Mesenchymal stem cell (in vitro differentiated cells and primary cell): Measurements from ENCODE around the gene TPRKB.
"Not testable (repeated sequence)": the region's sequence is repeated elsewhere in the genome, so short reads cannot be mapped to it uniquely, and the experiment has no call there.

Source experiments
- DNase-seq: peaks from one replicate; pipeline ENCODE4 v3.0.0-alpha.2; 2013
- H2AFZ ChIP-seq: one replicate; pipeline ENCODE4 v1.6.1; 2013; ENCODE audit warnings: low read depth, mild to moderate bottlenecking, control low read depth, inconsistent platforms, low read length, moderate library complexity
- H2AK5ac ChIP-seq: 2 replicates; pipeline ENCODE4 v1.6.1; 2013; ENCODE audit warnings: low read length, moderate library complexity, mild to moderate bottlenecking, inconsistent platforms; ENCODE audit not compliant: severe bottlenecking
- H2BK120ac ChIP-seq: one replicate; pipeline ENCODE4 v1.6.1; 2013; ENCODE audit warnings: low read depth, mild to moderate bottlenecking, inconsistent platforms, low read length, moderate library complexity
- H2BK12ac ChIP-seq, 2 experiments: one replicate each; pipeline ENCODE4 v1.6.1; 2013; ENCODE audit warnings: inconsistent platforms in 2 of 2, low read length in 2 of 2, mild to moderate bottlenecking in 2 of 2, moderate library complexity in 2 of 2, control low read depth in 1 of 2
- H2BK15ac ChIP-seq: one replicate; pipeline ENCODE4 v1.6.1; 2013; ENCODE audit warnings: mild to moderate bottlenecking, low read depth, inconsistent platforms; ENCODE audit not compliant: poor library complexity, severe bottlenecking
- H2BK5ac ChIP-seq: 2 replicates; pipeline ENCODE4 v1.6.1; 2013; ENCODE audit warnings: low read depth, mild to moderate bottlenecking, low read length, control low read depth, inconsistent platforms; ENCODE audit not compliant: poor library complexity, severe bottlenecking
- H3K14ac ChIP-seq, 2 experiments: one replicate each; pipeline ENCODE4 v1.6.1; 2013; ENCODE audit warnings: inconsistent platforms in 2 of 2, low read length in 2 of 2, control low read depth in 1 of 2, mild to moderate bottlenecking in 1 of 2, moderate library complexity in 1 of 2
- H3K18ac ChIP-seq, 2 experiments: one replicate each; pipeline ENCODE4 v1.6.1; 2013; ENCODE audit warnings: inconsistent platforms in 2 of 2, low read length in 2 of 2, control low read depth in 1 of 2, low read depth in 1 of 2, mild to moderate bottlenecking in 1 of 2
- H3K23ac ChIP-seq, 2 experiments: one replicate each; pipeline ENCODE4 v1.6.1; 2013; ENCODE audit warnings: inconsistent platforms in 2 of 2, low read length in 2 of 2, mild to moderate bottlenecking in 2 of 2, moderate library complexity in 2 of 2, control low read depth in 1 of 2
- H3K27ac ChIP-seq: 2 replicates; pipeline ENCODE4 v1.5.1; 2013; ENCODE audit warnings: mild to moderate bottlenecking, moderate library complexity, low read length, control low read depth, inconsistent platforms; ENCODE audit not compliant: poor library complexity, severe bottlenecking
- H3K27me3 ChIP-seq, 2 experiments: 2 replicates each; pipeline versions ENCODE4 v1.6.1 to v1.7.0; 2013; ENCODE audit warnings: low read length in 2 of 2, mild to moderate bottlenecking in 2 of 2, moderate library complexity in 2 of 2, control low read depth in 1 of 2, inconsistent platforms in 1 of 2; ENCODE audit not compliant: control insufficient read depth in 1 of 2, insufficient read depth in 1 of 2
- H3K36me3 ChIP-seq, 2 experiments: 2 replicates each; pipeline versions ENCODE4 v1.6.1 to v1.7.0; 2013; ENCODE audit warnings: low read length in 2 of 2, control low read depth in 1 of 2, inconsistent platforms in 1 of 2, low read depth in 1 of 2, mild to moderate bottlenecking in 1 of 2; ENCODE audit not compliant: insufficient read depth in 2 of 2, control insufficient read depth in 1 of 2
- H3K4ac ChIP-seq, 2 experiments: one replicate each; pipeline ENCODE4 v1.6.1; 2013; ENCODE audit warnings: inconsistent platforms in 2 of 2, low read length in 2 of 2, mild to moderate bottlenecking in 2 of 2, moderate library complexity in 2 of 2, control low read depth in 1 of 2, low read depth in 1 of 2
- H3K4me1 ChIP-seq: 2 replicates; pipeline ENCODE4 v1.6.1; 2013; ENCODE audit warnings: low read depth, low read length, control low read depth; ENCODE audit not compliant: control insufficient read depth, insufficient read depth
- H3K4me2 ChIP-seq: 2 replicates; pipeline ENCODE4 v1.6.1; 2013; ENCODE audit warnings: low read length, mild to moderate bottlenecking, inconsistent platforms; ENCODE audit not compliant: poor library complexity, severe bottlenecking
- H3K4me3 ChIP-seq, 2 experiments: 2 replicates each; pipeline versions ENCODE4 v1.5.1 to v1.7.0; 2013; ENCODE audit warnings: low read length in 2 of 2, mild to moderate bottlenecking in 2 of 2, control low read depth in 1 of 2, low read depth in 1 of 2; ENCODE audit not compliant: insufficient read depth in 1 of 2
- H3K79me1 ChIP-seq: replicated peaks from 2 replicates; pipeline ENCODE4 v1.6.1; 2013; ENCODE audit warnings: mild to moderate bottlenecking, control low read depth, low read length, inconsistent platforms; ENCODE audit not compliant: poor library complexity, severe bottlenecking
- H3K9ac ChIP-seq: 2 replicates; pipeline ENCODE4 v1.7.0; 2013; ENCODE audit warnings: mild to moderate bottlenecking, low read length, moderate library complexity
- H3K9me3 ChIP-seq: 2 replicates; pipeline ENCODE4 v1.7.0; 2013; ENCODE audit warnings: mild to moderate bottlenecking, low read length; ENCODE audit not compliant: control insufficient read depth
- H4K8ac ChIP-seq: one replicate; pipeline ENCODE4 v1.6.1; 2013; ENCODE audit warnings: inconsistent platforms, mild to moderate bottlenecking, low read length, moderate library complexity
- H4K91ac ChIP-seq: one replicate; pipeline ENCODE4 v1.6.1; 2013; ENCODE audit warnings: mild to moderate bottlenecking, low read length, inconsistent platforms
- WGBS: methylation state at CpG from one replicate; pipeline ENCODE4 v1.1.7; 2013; ENCODE audit warnings: mixed read lengths; 5-methylcytosine and 5-hydroxymethylcytosine counted together

TPRKB gene

GRCh38 chr2:73754332-73754731, 17.2 kb upstream of the TPRKB start:
- not testable (repeated sequence) for H3K18ac ChIP-seq, H3K27ac ChIP-seq, H2BK15ac ChIP-seq, H3K9me3 ChIP-seq, H2BK12ac ChIP-seq, H3K23ac ChIP-seq, H3K4me3 ChIP-seq, H3K9ac ChIP-seq, H3K27me3 ChIP-seq, H4K8ac ChIP-seq, H4K91ac ChIP-seq, H3K14ac ChIP-seq, H2BK5ac ChIP-seq, H2BK120ac ChIP-seq, DNase-seq, H2AFZ ChIP-seq, H3K4ac ChIP-seq, H3K4me1 ChIP-seq, H3K4me2 ChIP-seq, H2AK5ac ChIP-seq
- Histone ChIP-seq H3K36me3 (peaks cover 48 to 65% of the 10 kb centered on the region in 2 experiments), H3K79me1 (peaks cover 25% of the 10 kb centered on the region)
- 90% methylated on average over 7 of the region's 7 CpGs for WGBS

GRCh38 chr2:73749314-73749713, 12.2 kb upstream of the TPRKB start:
- Histone ChIP-seq H3K79me1 (peaks cover 18% of the 10 kb centered on the region), H3K18ac (no peak overlapping the region), H3K4me2 (no peak overlapping the region), H2BK120ac (no peak overlapping the region), H3K27ac (no peak overlapping the region), H2BK15ac (no peak overlapping the region), H3K14ac (no peak overlapping the region), H3K9ac (no peak overlapping the region), H2BK5ac (no peak overlapping the region), H3K4me3 (no peak overlapping the region), H4K8ac (no peak overlapping the region), H3K4ac (no peak overlapping the region), H3K36me3 (peaks cover 24 to 68% of the 10 kb centered on the region in 2 experiments), H2AFZ (no peak overlapping the region), H2AK5ac (no peak overlapping the region), H3K27me3 (no peaks in the 10 kb centered on the region), H2BK12ac (no peak overlapping the region), H4K91ac (no peak overlapping the region), H3K9me3 (no peaks in the 10 kb centered on the region), H3K23ac (no peak overlapping the region), H3K4me1 (no peaks in the 10 kb centered on the region)
- WGBS: 100% methylated on average over 1 of the region's 2 CpGs
- no peak for DNase-seq

GRCh38 chr2:73746877-73747208, 9.7 kb upstream of the TPRKB start:
- Histone ChIP-seq H3K9ac (no peak overlapping the region), H2BK120ac (no peak overlapping the region), H3K27me3 (no peaks in the 10 kb centered on the region), H3K36me3 (peaks cover 18 to 63% of the 10 kb centered on the region in 2 experiments), H3K9me3 (no peaks in the 10 kb centered on the region), H4K91ac (no peak overlapping the region), H2AFZ (no peak overlapping the region), H3K4me2 (no peak overlapping the region), H2AK5ac (no peak overlapping the region), H3K14ac (no peak overlapping the region), H2BK15ac (no peak overlapping the region), H2BK12ac (no peak overlapping the region), H3K4me1 (no peaks in the 10 kb centered on the region), H3K18ac (no peak overlapping the region), H3K4me3 (no peak overlapping the region), H3K27ac (no peak overlapping the region), H4K8ac (no peak overlapping the region), H3K4ac (no peak overlapping the region), H2BK5ac (no peak overlapping the region), H3K23ac (no peak overlapping the region), H3K79me1 (peaks cover 10% of the 10 kb centered on the region)
- WGBS: 100% methylated on average over 3 of the region's 3 CpGs
- no peak for DNase-seq

GRCh38 chr2:73746015-73746876, 9.1 kb upstream of the TPRKB start:
- H3K18ac ChIP-seq: no peak overlapping the region
- peaks cover 10% of the 10 kb centered on the region for H3K79me1 ChIP-seq
- H4K91ac ChIP-seq: no peak overlapping the region
- no peak overlapping the region for H3K9ac ChIP-seq
- H3K27me3 ChIP-seq: no peaks in the 10 kb centered on the region
- H3K23ac ChIP-seq: no peak overlapping the region
- 95% methylated on average over 11 of the region's 11 CpGs for WGBS
- H4K8ac ChIP-seq: no peak overlapping the region
- no peak overlapping the region for H2AFZ ChIP-seq
- H2BK12ac ChIP-seq: no peak overlapping the region
- no peaks in the 10 kb centered on the region for H3K9me3 ChIP-seq
- H3K4me1 ChIP-seq: no peaks in the 10 kb centered on the region
- peaks cover 23 to 63% of the 10 kb centered on the region in 2 experiments for H3K36me3 ChIP-seq
- no peak overlapping the region for H3K14ac ChIP-seq
- DNase-seq: no peak
- H2BK15ac ChIP-seq: no peak overlapping the region
- no peak overlapping the region for H3K4ac ChIP-seq
- H2BK120ac ChIP-seq: no peak overlapping the region
- no peak overlapping the region for H3K4me3 ChIP-seq
- H3K27ac ChIP-seq: no peak overlapping the region
- no peak overlapping the region for H3K4me2 ChIP-seq
- H2AK5ac ChIP-seq: no peak overlapping the region
- no peak overlapping the region for H2BK5ac ChIP-seq
